ENCODE results near the gene TRPC4AP.

TRPC4AP gene

GRCh38 chr20:34977365-34978091, 115.1 kb downstream of the TRPC4AP start:
- Histone ChIP-seq H3K27ac (ENCODE audit: insufficient read depth in 1 of 2, low read depth in 1 of 2, low read length in 2 of 2, poor library complexity in 1 of 2, severe bottlenecking in 2 of 2) (no peak overlapping the region), H3K9me3 (ENCODE audit: control extremely low read depth in 1 of 5, control insufficient read depth in 4 of 5, insufficient read depth in 2 of 5, low read depth in 1 of 5, low read length in 4 of 5) (no peaks in the 10 kb centered on the region), H3K36me3 (ENCODE audit: control insufficient read depth in 4 of 4, insufficient read depth in 4 of 4, low read length in 3 of 4) (no peaks in the 10 kb centered on the region), H3K4me3 (ENCODE audit: control insufficient read depth in 1 of 7, extremely low read depth in 1 of 7, insufficient read depth in 4 of 7, low read depth in 2 of 7, low read length in 6 of 7) (no peak overlapping the region), H3K27me3 (replicated peaks in 2 of 5; ENCODE audit: control insufficient read depth in 4 of 5, insufficient read depth in 5 of 5, low read length in 4 of 5) (peaks cover 0 to 6% (median 0%) of the 10 kb centered on the region in 5 experiments), H3K4me1 (ENCODE audit: control extremely low read depth in 1 of 4, control insufficient read depth in 4 of 4, insufficient read depth in 4 of 4, low read length in 3 of 4) (no peaks in the 10 kb centered on the region)
- no peak for DNase-seq
- POLR2A ChIA-PET = interaction anchor here (0.6 kb wide), 1 partner anchor 11 kb away, joined by 3 read pairs; no protein-coding TSS in a partner anchor
- WGBS (ENCODE audit: insufficient coverage) = 84% methylated on average over 10 of the region's 17 CpGs
- CTCF ChIA-PET = interaction anchor here (0.9 to 1.1 kb wide), 2 partner anchors 11 to 24 kb away, joined by 3 to 4 read pairs; no protein-coding TSS in a partner anchor

GRCh38 chr20:34976286-34976685, 116.3 kb downstream of the TRPC4AP start:
- 98% methylated on average over 10 of the region's 12 CpGs for WGBS (ENCODE audit: insufficient coverage)
- no peaks in the 10 kb centered on the region for H3K9me3 ChIP-seq (ENCODE audit: control extremely low read depth in 1 of 5, control insufficient read depth in 4 of 5, insufficient read depth in 2 of 5, low read depth in 1 of 5, low read length in 4 of 5)
- no peak for DNase-seq
- POLR2A ChIA-PET = no interaction called here
- peaks cover 0 to 4% (median 0%) of the 10 kb centered on the region in 5 experiments for H3K27me3 ChIP-seq (replicated peaks in 2 of 5; ENCODE audit: control insufficient read depth in 4 of 5, insufficient read depth in 5 of 5, low read length in 4 of 5)
- no peak overlapping the region for H3K27ac ChIP-seq (ENCODE audit: insufficient read depth in 1 of 2, low read depth in 1 of 2, low read length in 2 of 2, poor library complexity in 1 of 2, severe bottlenecking in 2 of 2)
- no peak overlapping the region for H3K4me3 ChIP-seq (ENCODE audit: control insufficient read depth in 1 of 7, extremely low read depth in 1 of 7, insufficient read depth in 4 of 7, low read depth in 2 of 7, low read length in 6 of 7)
- no peaks in the 10 kb centered on the region for H3K36me3 ChIP-seq (ENCODE audit: control insufficient read depth in 4 of 4, insufficient read depth in 4 of 4, low read length in 3 of 4)
- CTCF ChIA-PET = no interaction called here
- H3K4me1 ChIP-seq (ENCODE audit: control extremely low read depth in 1 of 4, control insufficient read depth in 4 of 4, insufficient read depth in 4 of 4, low read length in 3 of 4) = no peaks in the 10 kb centered on the region

- Histone ChIP-seq H3K27me3 (replicated peaks in 2 of 5; ENCODE audit: control insufficient read depth in 4 of 5, insufficient read depth in 5 of 5, low read length in 4 of 5) (peaks cover 0 to 4% (median 0%) of the 10 kb centered on the region in 5 experiments), H3K9me3 (ENCODE audit: control extremely low read depth in 1 of 5, control insufficient read depth in 4 of 5, insufficient read depth in 2 of 5, low read depth in 1 of 5, low read length in 4 of 5) (no peaks in the 10 kb centered on the region), H3K4me1 (ENCODE audit: control extremely low read depth in 1 of 4, control insufficient read depth in 4 of 4, insufficient read depth in 4 of 4, low read length in 3 of 4) (no peaks in the 10 kb centered on the region), H3K36me3 (ENCODE audit: control insufficient read depth in 4 of 4, insufficient read depth in 4 of 4, low read length in 3 of 4) (no peaks in the 10 kb centered on the region), H3K4me3 (ENCODE audit: control insufficient read depth in 1 of 7, extremely low read depth in 1 of 7, insufficient read depth in 4 of 7, low read depth in 2 of 7, low read length in 6 of 7) (no peak overlapping the region), H3K27ac (ENCODE audit: insufficient read depth in 1 of 2, low read depth in 1 of 2, low read length in 2 of 2, poor library complexity in 1 of 2, severe bottlenecking in 2 of 2) (no peak overlapping the region)
- WGBS (ENCODE audit: insufficient coverage) = 85% methylated on average over 3 of the region's 4 CpGs
- POLR2A ChIA-PET = no interaction called here
- CTCF ChIA-PET = interaction anchor here (2.1 kb wide), 1 partner anchor 138 kb away, joined by 4 read pairs; no protein-coding TSS in a partner anchor
- no peak for DNase-seq
Observed at GRCh38 chr20:34974246-34974645, 118.4 kb downstream of the TRPC4AP start.

GRCh38 chr20:34971561-34972235, 120.9 kb downstream of the TRPC4AP start:
- ChIA-PET POLR2A (no interaction called here), CTCF (interaction anchor here (1.0 to 1.5 kb wide), 4 partner anchors 16 to 137 kb away, joined by 3 to 5 read pairs (median 4); partner anchors contain the start of genes GSS and MYH7B)
- Histone ChIP-seq H3K9me3 (ENCODE audit: control extremely low read depth in 1 of 5, control insufficient read depth in 4 of 5, insufficient read depth in 2 of 5, low read depth in 1 of 5, low read length in 4 of 5) (no peaks in the 10 kb centered on the region), H3K4me1 (ENCODE audit: control extremely low read depth in 1 of 4, control insufficient read depth in 4 of 4, insufficient read depth in 4 of 4, low read length in 3 of 4) (no peaks in the 10 kb centered on the region), H3K27ac (ENCODE audit: insufficient read depth in 1 of 2, low read depth in 1 of 2, low read length in 2 of 2, poor library complexity in 1 of 2, severe bottlenecking in 2 of 2) (no peak overlapping the region), H3K36me3 (ENCODE audit: control insufficient read depth in 4 of 4, insufficient read depth in 4 of 4, low read length in 3 of 4) (no peaks in the 10 kb centered on the region), H3K27me3 (replicated peaks in 2 of 5; ENCODE audit: control insufficient read depth in 4 of 5, insufficient read depth in 5 of 5, low read length in 4 of 5) (peaks cover 0 to 2% (median 0%) of the 10 kb centered on the region in 5 experiments), H3K4me3 (ENCODE audit: control insufficient read depth in 1 of 7, extremely low read depth in 1 of 7, insufficient read depth in 4 of 7, low read depth in 2 of 7, low read length in 6 of 7) (no peak overlapping the region)
- DNase-seq = no peak
- 90% methylated on average over 6 of the region's 10 CpGs for WGBS (ENCODE audit: insufficient coverage)

- Histone ChIP-seq H3K27me3 (replicated peaks in 2 of 5; ENCODE audit: control insufficient read depth in 4 of 5, insufficient read depth in 5 of 5, low read length in 4 of 5) (peaks cover 0 to 2% (median 0%) of the 10 kb centered on the region in 5 experiments), H3K4me3 (ENCODE audit: control insufficient read depth in 1 of 7, extremely low read depth in 1 of 7, insufficient read depth in 4 of 7, low read depth in 2 of 7, low read length in 6 of 7) (no peak overlapping the region), H3K4me1 (ENCODE audit: control extremely low read depth in 1 of 4, control insufficient read depth in 4 of 4, insufficient read depth in 4 of 4, low read length in 3 of 4) (no peaks in the 10 kb centered on the region), H3K9me3 (ENCODE audit: control extremely low read depth in 1 of 5, control insufficient read depth in 4 of 5, insufficient read depth in 2 of 5, low read depth in 1 of 5, low read length in 4 of 5) (no peaks in the 10 kb centered on the region), H3K36me3 (ENCODE audit: control insufficient read depth in 4 of 4, insufficient read depth in 4 of 4, low read length in 3 of 4) (no peaks in the 10 kb centered on the region), H3K27ac (ENCODE audit: insufficient read depth in 1 of 2, low read depth in 1 of 2, low read length in 2 of 2, poor library complexity in 1 of 2, severe bottlenecking in 2 of 2) (no peak overlapping the region)
- ChIA-PET POLR2A (no interaction called here), CTCF (interaction anchor here (1.0 to 1.5 kb wide), 4 partner anchors 13 to 102 kb away, joined by 3 to 5 read pairs (median 4); partner anchors contain the start of genes GSS and MYH7B)
- 100% methylated on average over 9 of the region's 9 CpGs for WGBS (ENCODE audit: insufficient coverage)
- no peak for DNase-seq
Observed at GRCh38 chr20:34970846-34971560, 121.6 kb downstream of the TRPC4AP start.

GRCh38 chr20:34970193-34970840, 122.3 kb downstream of the TRPC4AP start:
- WGBS (ENCODE audit: insufficient coverage) = 95% methylated on average over 6 of the region's 7 CpGs
- H3K4me3 ChIP-seq (ENCODE audit: control insufficient read depth in 1 of 7, extremely low read depth in 1 of 7, insufficient read depth in 4 of 7, low read depth in 2 of 7, low read length in 6 of 7) = no peak overlapping the region
- H3K27me3 ChIP-seq (replicated peaks in 2 of 5; ENCODE audit: control insufficient read depth in 4 of 5, insufficient read depth in 5 of 5, low read length in 4 of 5) = peaks cover 0 to 2% (median 0%) of the 10 kb centered on the region in 5 experiments

More at GRCh38 chr20:34970193-34970840, 122.3 kb downstream of the TRPC4AP start:
- DNase-seq = no peak
- POLR2A ChIA-PET = no interaction called here
- H3K4me1 ChIP-seq (ENCODE audit: control extremely low read depth in 1 of 4, control insufficient read depth in 4 of 4, insufficient read depth in 4 of 4, low read length in 3 of 4) = no peaks in the 10 kb centered on the region
- no peaks in the 10 kb centered on the region for H3K36me3 ChIP-seq (ENCODE audit: control insufficient read depth in 4 of 4, insufficient read depth in 4 of 4, low read length in 3 of 4)
- CTCF ChIA-PET = interaction anchor here (0.6 to 1.5 kb wide), 4 partner anchors 12 to 135 kb away, joined by 3 to 5 read pairs (median 4); partner anchors contain the start of genes GSS and MYH7B
- no peaks in the 10 kb centered on the region for H3K9me3 ChIP-seq (ENCODE audit: control extremely low read depth in 1 of 5, control insufficient read depth in 4 of 5, insufficient read depth in 2 of 5, low read depth in 1 of 5, low read length in 4 of 5)
- no peak overlapping the region for H3K27ac ChIP-seq (ENCODE audit: insufficient read depth in 1 of 2, low read depth in 1 of 2, low read length in 2 of 2, poor library complexity in 1 of 2, severe bottlenecking in 2 of 2)

Measured in common myeloid progenitor, CD34-positive (primary cell).